Neural cell (in vitro differentiated cells): ENCODE data around the gene CFAP61. TPM values are rescaled to one million over a fixed set of nuclear protein-coding genes. Genes with fewer than 3 reads are reported as not detected.

Source experiments
- H2AFZ ChIP-seq: fragments of 200-600, 300-800 bp; sonication (generic), shearing (Covaris generic); 2 replicates; pipeline ENCODE4 v1.6.0; 2014; ENCODE audit warnings: low read depth, mild to moderate bottlenecking, antibody characterized with exemption, low read length, moderate library complexity
- H3F3A ChIP-seq: fragments of 200-600 bp; shearing (Covaris generic); 2 replicates; pipeline ENCODE4 v1.6.1; 2016; ENCODE audit warnings: mild to moderate bottlenecking, moderate library complexity, mixed read lengths, antibody characterized with exemption, low read length; ENCODE audit not compliant: insufficient read depth, poor library complexity, severe bottlenecking
- H3K27ac ChIP-seq: fragments of 200-600, 300-800 bp; sonication (generic), shearing (Covaris generic); 2 replicates; pipeline ENCODE4 v1.5.1; 2014; ENCODE audit warnings: mild to moderate bottlenecking, low read length, moderate library complexity
- H3K27me3 ChIP-seq: fragments of 300-800, 200-600 bp; sonication (generic), shearing (Covaris generic); 2 replicates; pipeline ENCODE4 v1.6.0; 2014; ENCODE audit warnings: mild to moderate bottlenecking, low read depth, low read length, moderate library complexity; ENCODE audit not compliant: insufficient read depth
- H3K36me3 ChIP-seq: fragments of 300-800, 200-600 bp; sonication (generic), shearing (Covaris generic); 2 replicates; pipeline ENCODE4 v1.5.1; 2014; ENCODE audit warnings: mild to moderate bottlenecking, antibody characterized with exemption, low read length, moderate library complexity; ENCODE audit not compliant: insufficient read depth
- H3K4me2 ChIP-seq: fragments of 300-800, 200-600 bp; sonication (generic), shearing (Covaris generic); 2 replicates; pipeline ENCODE4 v1.6.0; 2014; ENCODE audit warnings: mild to moderate bottlenecking, low read length
- H3K4me3 ChIP-seq: fragments of 300-800, 200-600 bp; sonication (generic), shearing (Covaris generic); 2 replicates; pipeline ENCODE4 v1.5.1; 2014; ENCODE audit warnings: mild to moderate bottlenecking, low read length, moderate library complexity
- H3K79me2 ChIP-seq: fragments of 200-600 bp; shearing (Covaris generic); replicated peaks from 2 replicates; pipeline ENCODE4 v1.6.0; 2014; ENCODE audit warnings: mild to moderate bottlenecking, low read length, moderate library complexity; ENCODE audit not compliant: insufficient read depth
- H3K9ac ChIP-seq: fragments of 300-800, 200-600 bp; sonication (generic), shearing (Covaris generic); 2 replicates; pipeline ENCODE4 v1.6.1; 2016; ENCODE audit warnings: mild to moderate bottlenecking, low read length, mixed read lengths
- H3K9me2 ChIP-seq: fragments of 200-600 bp; shearing (Covaris generic); 2 replicates; pipeline ENCODE4 v1.6.1; 2016; ENCODE audit warnings: mild to moderate bottlenecking, low read length, mixed read lengths; ENCODE audit not compliant: insufficient read depth
- H3K9me3 ChIP-seq: fragments of 200-600, 300-800 bp; sonication (generic), shearing (Covaris generic); 2 replicates; pipeline ENCODE4 v1.6.1; 2016; ENCODE audit warnings: mild to moderate bottlenecking, mixed run types, low read length, moderate library complexity, mixed read lengths
- H4K20me1 ChIP-seq: fragments of 200-600 bp; shearing (Covaris generic); 2 replicates; pipeline ENCODE4 v1.6.1; 2016; ENCODE audit warnings: mild to moderate bottlenecking, mixed run types; ENCODE audit not compliant: insufficient read depth
- CTCF ChIP-seq: fragments of 450-650 bp; IDR thresholded peaks from 2 replicates; pipeline ENCODE4 v1.5.1; 2014; ENCODE audit warnings: antibody characterized with exemption, mild to moderate bottlenecking, moderate library complexity; ENCODE audit not compliant: poor library complexity, severe bottlenecking
- EP300 ChIP-seq: fragments of 450-650 bp; conservative IDR thresholded peaks from 2 replicates; pipeline ENCODE4 v1.6.1; 2014; ENCODE audit warnings: antibody characterized with exemption, mild to moderate bottlenecking, moderate library complexity; ENCODE audit not compliant: poor library complexity, severe bottlenecking
- EZH2 ChIP-seq: fragments of 200-600, 300-800 bp; shearing (Covaris generic), sonication (generic); IDR thresholded peaks from 2 replicates; pipeline ENCODE4 v1.6.1; 2014; ENCODE audit warnings: antibody characterized with exemption, low read length, borderline replicate concordance, mild to moderate bottlenecking; ENCODE audit not compliant: insufficient read depth, poor library complexity, severe bottlenecking
- MXI1 ChIP-seq: fragments of 450-650 bp; conservative IDR thresholded peaks from 2 replicates; pipeline ENCODE4 v1.6.1; 2014; ENCODE audit warnings: antibody characterized with exemption, mild to moderate bottlenecking; ENCODE audit not compliant: poor library complexity, severe bottlenecking
- POLR2AphosphoS5 ChIP-seq: IDR thresholded peaks from 2 replicates; pipeline ENCODE4 v1.6.1; 2012
- RAD21 ChIP-seq: fragments of 450-650 bp; conservative IDR thresholded peaks from 2 replicates; pipeline ENCODE4 v1.6.1; 2014; ENCODE audit warnings: antibody characterized with exemption, mild to moderate bottlenecking, moderate library complexity
- SMC3 ChIP-seq: fragments of 450-650 bp; conservative IDR thresholded peaks from 2 replicates; pipeline ENCODE4 v1.6.1; 2014; ENCODE audit warnings: antibody characterized with exemption, mild to moderate bottlenecking, moderate library complexity; ENCODE audit not compliant: poor library complexity
- TAF1 ChIP-seq: IDR thresholded peaks from 2 replicates; pipeline ENCODE4 v1.6.1; 2012; ENCODE audit warnings: low read depth
- polyA plus RNA-seq: library from polyadenylated mRNA; depleted of rRNA; stranded (reverse); fragments of >200 nt; gene quantifications from 2 replicates; pipeline ENCODE4 v1.2.3, GENCODE V29; 2014
- TF ChIP-seq, protein P1 (sequence below): IDR thresholded peaks from 2 replicates; pipeline ENCODE4 v1.6.1; 2012; ENCODE audit warnings: borderline replicate concordance

CFAP61 gene
- polyA plus RNA-seq, 1 donor from 2014 or later, result 0.42 TPM

DNA sequence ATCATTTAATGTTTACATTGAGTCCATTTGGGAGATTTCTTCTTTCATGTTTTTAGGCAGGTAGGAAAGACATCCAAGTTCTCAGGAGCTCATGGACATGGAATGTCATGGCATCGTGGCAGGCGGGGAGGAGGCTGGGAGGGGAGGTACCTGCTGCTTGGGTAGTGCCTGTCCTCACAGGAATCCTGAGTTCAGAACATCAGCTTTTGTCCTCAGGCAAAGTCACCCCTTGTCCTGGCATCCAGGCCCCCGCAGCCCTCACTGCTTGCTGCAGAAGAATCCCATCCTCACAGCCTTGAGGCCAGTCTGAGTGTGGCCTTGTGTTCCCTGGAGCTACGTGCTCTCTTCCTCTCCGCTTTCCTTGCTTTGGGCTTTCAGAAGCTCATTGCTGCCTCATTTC is 157.4 kb downstream of the CFAP61 start:
- Histone ChIP-seq H4K20me1 (no peaks in the 10 kb centered on the region), H3K36me3 (no peaks in the 10 kb centered on the region), H3K4me2 (no peak overlapping the region), H3K79me2 (no peaks in the 10 kb centered on the region), H3K4me3 (no peak overlapping the region), H2AFZ (no peak overlapping the region), H3K27me3 (no peaks in the 10 kb centered on the region), H3K27ac (no peak overlapping the region), H3K9me3 (no peaks in the 10 kb centered on the region), H3K9ac (no peak overlapping the region), H3K9me2 (no peaks in the 10 kb centered on the region), H3F3A (no peaks in the 10 kb centered on the region)
- TF ChIP-seq MXI1 (no peak), EP300 (no peak), CTCF (no peak), EZH2 (no peak)
- TF ChIP-seq, protein P1, sequence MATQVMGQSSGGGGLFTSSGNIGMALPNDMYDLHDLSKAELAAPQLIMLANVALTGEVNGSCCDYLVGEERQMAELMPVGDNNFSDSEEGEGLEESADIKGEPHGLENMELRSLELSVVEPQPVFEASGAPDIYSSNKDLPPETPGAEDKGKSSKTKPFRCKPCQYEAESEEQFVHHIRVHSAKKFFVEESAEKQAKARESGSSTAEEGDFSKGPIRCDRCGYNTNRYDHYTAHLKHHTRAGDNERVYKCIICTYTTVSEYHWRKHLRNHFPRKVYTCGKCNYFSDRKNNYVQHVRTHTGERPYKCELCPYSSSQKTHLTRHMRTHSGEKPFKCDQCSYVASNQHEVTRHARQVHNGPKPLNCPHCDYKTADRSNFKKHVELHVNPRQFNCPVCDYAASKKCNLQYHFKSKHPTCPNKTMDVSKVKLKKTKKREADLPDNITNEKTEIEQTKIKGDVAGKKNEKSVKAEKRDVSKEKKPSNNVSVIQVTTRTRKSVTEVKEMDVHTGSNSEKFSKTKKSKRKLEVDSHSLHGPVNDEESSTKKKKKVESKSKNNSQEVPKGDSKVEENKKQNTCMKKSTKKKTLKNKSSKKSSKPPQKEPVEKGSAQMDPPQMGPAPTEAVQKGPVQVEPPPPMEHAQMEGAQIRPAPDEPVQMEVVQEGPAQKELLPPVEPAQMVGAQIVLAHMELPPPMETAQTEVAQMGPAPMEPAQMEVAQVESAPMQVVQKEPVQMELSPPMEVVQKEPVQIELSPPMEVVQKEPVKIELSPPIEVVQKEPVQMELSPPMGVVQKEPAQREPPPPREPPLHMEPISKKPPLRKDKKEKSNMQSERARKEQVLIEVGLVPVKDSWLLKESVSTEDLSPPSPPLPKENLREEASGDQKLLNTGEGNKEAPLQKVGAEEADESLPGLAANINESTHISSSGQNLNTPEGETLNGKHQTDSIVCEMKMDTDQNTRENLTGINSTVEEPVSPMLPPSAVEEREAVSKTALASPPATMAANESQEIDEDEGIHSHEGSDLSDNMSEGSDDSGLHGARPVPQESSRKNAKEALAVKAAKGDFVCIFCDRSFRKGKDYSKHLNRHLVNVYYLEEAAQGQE, result no peak

- Histone ChIP-seq H4K20me1 (no peaks in the 10 kb centered on the region), H3K27me3 (no peaks in the 10 kb centered on the region), H3K9me2 (no peaks in the 10 kb centered on the region), H3F3A (no peaks in the 10 kb centered on the region), H3K36me3 (no peaks in the 10 kb centered on the region), H2AFZ (no peak overlapping the region), H3K4me2 (no peak overlapping the region), H3K79me2 (no peaks in the 10 kb centered on the region), H3K9me3 (no peaks in the 10 kb centered on the region), H3K27ac (no peak overlapping the region), H3K9ac (no peak overlapping the region), H3K4me3 (no peak overlapping the region)
- no peak for TF ChIP-seq RAD21
- no peak for TF ChIP-seq MXI1
- no peak for TF ChIP-seq SMC3
- no peak for TF ChIP-seq TAF1
- no peak for TF ChIP-seq CTCF
- no peak for TF ChIP-seq POLR2AphosphoS5
- no peak for TF ChIP-seq EP300
- no peak for TF ChIP-seq EZH2
- TF ChIP-seq, protein P1, result no peak
Measured at GRCh38 chr20:20210327-20210726, 158.0 kb downstream of the CFAP61 start.
